Gastroesophageal sphincter (tissue), 3 donors: ENCODE data around the gene CENPE.

Source experiments
- CTCF ChIP-seq, 4 experiments: fragments of 200-600 bp in 2 of 4; fragments of 450-650 bp in 2 of 4; sonication (generic) in 1 of 4; IDR thresholded peaks; one replicate each; pipeline ENCODE4 v1.5.1; 2017 to 2019; ENCODE audit warnings: antibody characterized with exemption in 4 of 4, mild to moderate bottlenecking in 2 of 4, moderate library complexity in 2 of 4
- EP300 ChIP-seq: sonication (generic); formaldehyde crosslinking; IDR thresholded peaks from one replicate; pipeline ENCODE4 v1.6.1; 2017; ENCODE audit warnings: antibody characterized with exemption, mild to moderate bottlenecking
- POLR2A ChIP-seq, 2 donors: fragments of 450-650 bp; IDR thresholded peaks; one replicate each; pipeline ENCODE4 v1.6.1; 2017; ENCODE audit warnings: antibody characterized with exemption in 2 of 2, mild to moderate bottlenecking in 2 of 2, moderate library complexity in 1 of 2
- POLR2AphosphoS5 ChIP-seq: sonication (generic); formaldehyde crosslinking; IDR thresholded peaks from one replicate; pipeline ENCODE4 v1.6.1; 2017; ENCODE audit warnings: antibody characterized with exemption

DNA sequence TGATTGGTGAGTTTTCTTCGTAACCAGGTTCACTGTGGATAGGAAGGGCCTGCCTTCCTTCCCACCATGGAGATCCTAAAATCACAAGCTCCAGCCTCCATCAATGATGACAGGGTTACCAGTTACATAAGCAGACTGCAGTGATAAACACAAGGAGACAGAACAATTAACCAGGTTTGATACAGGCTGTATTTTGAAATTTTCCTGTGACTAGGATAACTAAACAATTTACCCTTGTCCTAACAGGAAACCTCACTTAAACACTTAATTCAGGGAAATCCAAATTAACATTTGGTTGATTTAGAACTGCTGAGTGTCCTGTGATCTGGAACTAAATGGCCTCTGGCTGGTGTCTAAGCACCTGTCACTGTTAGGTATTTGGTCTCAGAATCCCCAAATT is 118.5 kb downstream of the CENPE start:
- TF ChIP-seq POLR2AphosphoS5, result no peak
- TF ChIP-seq CTCF (IDR thresholded peaks at IDR 0.05), result no peak
- no peak for TF ChIP-seq EP300
- no peak for TF ChIP-seq POLR2A (IDR thresholded peaks at IDR 0.05)
